Activated CD4-positive, alpha-beta memory T cell treated with anti-CD3 and anti-CD28 coated beads for 36 hours (primary cell): ENCODE data around the gene ZNF830. TPM values are rescaled to one million over a fixed set of nuclear protein-coding genes. Genes with fewer than 3 reads are reported as not detected.
A peak's percentile ranks its signal among the peaks of the same experiment; 100 is the strongest.
"Not testable (repeated sequence)": the region's sequence is repeated elsewhere in the genome, so short reads cannot be mapped to it uniquely, and the experiment has no call there.

Experiments used
- CTCF ChIA-PET: fragments of 350-600 bp; sonication (Branson Sonifier 250); formaldehyde crosslinking; loops from one replicate; lab custom pipeline; 2021; ENCODE audit warnings: antibody characterized with exemption, inconsistent platforms; lab: Charles Lee
- POLR2A ChIA-PET: fragments of 350-600 bp; sonication (Branson Sonifier 250); formaldehyde crosslinking; loops from one replicate; lab custom pipeline; 2021; ENCODE audit warnings: antibody characterized with exemption; lab: Charles Lee
- DNase-seq: peaks from one replicate; pipeline ENCODE4 v3.0.0-alpha.2; 2020
- H3K27ac Mint-ChIP-seq: one replicate; pipeline ENCODE4 v1.8.0; 2021; ENCODE audit warnings: mixed read lengths
- H3K27me3 Mint-ChIP-seq: one replicate; pipeline ENCODE4 v1.8.0; 2021; ENCODE audit warnings: mixed read lengths
- H3K36me3 Mint-ChIP-seq: one replicate; pipeline ENCODE4 v1.8.0; 2021; ENCODE audit warnings: mixed read lengths
- H3K4me1 Mint-ChIP-seq: one replicate; pipeline ENCODE4 v1.8.0; 2021; ENCODE audit warnings: low read depth, mixed read lengths
- H3K4me3 Mint-ChIP-seq: one replicate; pipeline ENCODE4 v1.8.0; 2021; ENCODE audit warnings: mild to moderate bottlenecking, mixed read lengths
- H3K9me3 Mint-ChIP-seq: one replicate; pipeline ENCODE4 v1.8.0; 2021; ENCODE audit warnings: mixed read lengths
- intact Hi-C: fragments of 100-400 bp; cut with micrococcal nuclease; formaldehyde crosslinking; loops from one replicate; pipeline ENCODE4 v1.15.1; 2023
- total RNA-seq, 2 experiments: library from RNA; stranded (reverse); gene quantifications; one replicate each; pipeline ENCODE4 v1.2.3, GENCODE V29; 2021

ZNF830 gene
- total RNA-seq, 2 experiments from 2014 or later: 19.5 to 20.7 TPM

- intact Hi-C loops: no loop called here
- DNase-seq: no peak
- POLR2A ChIA-PET: no interaction called here
- CTCF ChIA-PET: interaction anchor here (1.9 to 10.2 kb wide), 2 partner anchors 97 to 126 kb away, joined by 5 to 159 read pairs; partner anchors contain the start of genes FNDC8 and RAD51D
- no peak overlapping the region for H3K27ac Mint-ChIP-seq
- no peaks in the 10 kb centered on the region for H3K27me3 Mint-ChIP-seq
- peaks cover 46% of the 10 kb centered on the region for H3K36me3 Mint-ChIP-seq
- no peak overlapping the region for H3K4me3 Mint-ChIP-seq
- H3K9me3 Mint-ChIP-seq: no peaks in the 10 kb centered on the region
- peaks cover under 1% of the 10 kb centered on the region for H3K4me1 Mint-ChIP-seq
Measured at GRCh38 chr17:34993031-34993430, 31.7 kb downstream of the ZNF830 start.

- H3K9me3 Mint-ChIP-seq: no peaks in the 10 kb centered on the region
- no peaks in the 10 kb centered on the region for H3K27me3 Mint-ChIP-seq
- ChIA-PET CTCF (interaction anchor here (0.7 to 10.2 kb wide), 6 partner anchors 17 to 122 kb away, joined by 3 to 159 read pairs (median 4); partner anchors contain the start of genes FNDC8 and RAD51D), POLR2A (interaction anchor here (1.3 kb wide), 1 partner anchor 123 kb away, joined by 4 read pairs; the partner anchor contains the start of gene RAD51D)
- peaks cover 5% of the 10 kb centered on the region for H3K4me1 Mint-ChIP-seq
- intact Hi-C loops: no loop called here
- H3K27ac Mint-ChIP-seq: no peak overlapping the region
- H3K4me3 Mint-ChIP-seq: no peak overlapping the region
- no peak for DNase-seq
- H3K36me3 Mint-ChIP-seq: peaks cover 31% of the 10 kb centered on the region
Measured at GRCh38 chr17:34996422-34997285, 35.3 kb downstream of the ZNF830 start.

GRCh38 chr17:34997355-34997862 is 36.1 kb downstream of the ZNF830 start:
- DNase-seq: no peak
- H3K36me3 Mint-ChIP-seq: peaks cover 36% of the 10 kb centered on the region
- intact Hi-C loops: no loop called here
- H3K27ac Mint-ChIP-seq: no peak overlapping the region
- no peak overlapping the region for H3K4me3 Mint-ChIP-seq
- peaks cover 5% of the 10 kb centered on the region for H3K4me1 Mint-ChIP-seq
- ChIA-PET CTCF (interaction anchor here (0.7 to 10.2 kb wide), 8 partner anchors 12 to 121 kb away, joined by 3 to 159 read pairs (median 4); partner anchors contain the start of genes FNDC8 and RAD51D), POLR2A (interaction anchor here (1.3 kb wide), 1 partner anchor 122 kb away, joined by 4 read pairs; the partner anchor contains the start of gene RAD51D)
- no peaks in the 10 kb centered on the region for H3K27me3 Mint-ChIP-seq
- no peaks in the 10 kb centered on the region for H3K9me3 Mint-ChIP-seq

GRCh38 chr17:34998205-34998604 is 36.9 kb downstream of the ZNF830 start:
- Mint-ChIP-seq H3K4me1 (peaks cover 5% of the 10 kb centered on the region), H3K27ac (peak overlapping the region; percentile 5), H3K4me3 (no peak overlapping the region), H3K36me3 (peaks cover 34% of the 10 kb centered on the region), H3K27me3 (no peaks in the 10 kb centered on the region), H3K9me3 (no peaks in the 10 kb centered on the region)
- DNase-seq: peak; percentile 90
- ChIA-PET CTCF (interaction anchor here (0.7 to 10.2 kb wide), 13 partner anchors 11 to 120 kb away, joined by 3 to 159 read pairs (median 4); partner anchors contain the start of genes FNDC8 and RAD51D), POLR2A (no interaction called here)
- intact Hi-C loops: loop anchor here (1.0 kb wide), 2 partner anchors 91 to 120 kb away; no protein-coding TSS in a partner anchor

- ChIA-PET CTCF (interaction anchor here (0.6 to 10.2 kb wide), 10 partner anchors 19 to 119 kb away, joined by 3 to 159 read pairs (median 4); partner anchors contain the start of genes FNDC8 and RAD51D), POLR2A (interaction anchor here (0.7 kb wide), 1 partner anchor 90 kb away, joined by 4 read pairs; no protein-coding TSS in a partner anchor)
- Mint-ChIP-seq H3K36me3 (peaks cover 32% of the 10 kb centered on the region), H3K9me3 (no peaks in the 10 kb centered on the region), H3K4me1 (peaks cover 5% of the 10 kb centered on the region), H3K27me3 (no peaks in the 10 kb centered on the region), H3K27ac (peak overlapping the region; percentile 23), H3K4me3 (no peak overlapping the region)
- DNase-seq: no peak
- intact Hi-C loops: no loop called here
Measured at GRCh38 chr17:34999456-34999855, 38.1 kb downstream of the ZNF830 start.

GRCh38 chr17:35000965-35001364 is 39.6 kb downstream of the ZNF830 start:
- H3K27me3 Mint-ChIP-seq, H3K4me3 Mint-ChIP-seq, H3K9me3 Mint-ChIP-seq, H3K27ac Mint-ChIP-seq, H3K4me1 Mint-ChIP-seq, intact Hi-C loops, POLR2A ChIA-PET, DNase-seq: not testable (repeated sequence)
- CTCF ChIA-PET: interaction anchor here (1.3 to 10.2 kb wide), 3 partner anchors 89 to 118 kb away, joined by 3 to 159 read pairs (median 19); partner anchors contain the start of genes FNDC8 and RAD51D
- peaks cover 36% of the 10 kb centered on the region for H3K36me3 Mint-ChIP-seq

- H3K9me3 Mint-ChIP-seq: no peaks in the 10 kb centered on the region
- DNase-seq: no peak
- H3K4me1 Mint-ChIP-seq: peaks cover 5% of the 10 kb centered on the region
- CTCF ChIA-PET: interaction anchor here (3.2 to 10.2 kb wide), 2 partner anchors 88 to 117 kb away, joined by 19 to 159 read pairs; partner anchors contain the start of genes FNDC8 and RAD51D
- no peak overlapping the region for H3K27ac Mint-ChIP-seq
- intact Hi-C loops: no loop called here
- H3K36me3 Mint-ChIP-seq: peaks cover 35% of the 10 kb centered on the region
- H3K4me3 Mint-ChIP-seq: no peak overlapping the region
- H3K27me3 Mint-ChIP-seq: no peaks in the 10 kb centered on the region
- POLR2A ChIA-PET: no interaction called here
Measured at GRCh38 chr17:35001549-35001948, 40.2 kb downstream of the ZNF830 start.

GRCh38 chr17:35002876-35003551 is 41.7 kb downstream of the ZNF830 start:
- no peak for DNase-seq
- POLR2A ChIA-PET: no interaction called here
- peak overlapping the region; percentile 56 for H3K27ac Mint-ChIP-seq
- CTCF ChIA-PET: interaction anchor here (10.2 kb wide), 1 partner anchor 116 kb away, joined by 159 read pairs; the partner anchor contains the start of genes FNDC8 and RAD51D
- peaks cover 4% of the 10 kb centered on the region for H3K4me1 Mint-ChIP-seq
- no peaks in the 10 kb centered on the region for H3K9me3 Mint-ChIP-seq
- peaks cover 41% of the 10 kb centered on the region for H3K36me3 Mint-ChIP-seq
- no peak overlapping the region for H3K4me3 Mint-ChIP-seq
- intact Hi-C loops: no loop called here
- no peaks in the 10 kb centered on the region for H3K27me3 Mint-ChIP-seq

GRCh38 chr17:35003778-35004177 is 42.4 kb downstream of the ZNF830 start:
- Mint-ChIP-seq H3K9me3 (no peaks in the 10 kb centered on the region), H3K36me3 (peaks cover 43% of the 10 kb centered on the region), H3K27ac (peak overlapping the region; percentile 56), H3K4me3 (no peak overlapping the region), H3K4me1 (no peaks in the 10 kb centered on the region), H3K27me3 (no peaks in the 10 kb centered on the region)
- DNase-seq: no peak
- ChIA-PET POLR2A (no interaction called here), CTCF (no interaction called here)
- intact Hi-C loops: no loop called here

GRCh38 chr17:35006345-35006744 is 45.0 kb downstream of the ZNF830 start:
- Mint-ChIP-seq H3K27me3 (no peaks in the 10 kb centered on the region), H3K36me3 (peaks cover 48% of the 10 kb centered on the region), H3K9me3 (no peaks in the 10 kb centered on the region), H3K4me1 (no peaks in the 10 kb centered on the region), H3K27ac (no peak overlapping the region), H3K4me3 (no peak overlapping the region)
- ChIA-PET POLR2A (no interaction called here), CTCF (no interaction called here)
- intact Hi-C loops: no loop called here
- no peak for DNase-seq

GRCh38 chr17:35006961-35007360 is 45.6 kb downstream of the ZNF830 start:
- Mint-ChIP-seq H3K36me3 (peaks cover 47% of the 10 kb centered on the region), H3K27ac (peak overlapping the region; percentile 47), H3K4me3 (no peak overlapping the region), H3K9me3 (no peaks in the 10 kb centered on the region), H3K4me1 (no peaks in the 10 kb centered on the region), H3K27me3 (no peaks in the 10 kb centered on the region)
- ChIA-PET POLR2A (no interaction called here), CTCF (no interaction called here)
- intact Hi-C loops: no loop called here
- DNase-seq: no peak
